A549 (cell line): ENCODE results near the gene PURB. TPM values are rescaled to one million over a fixed set of nuclear protein-coding genes. Genes with fewer than 3 reads are reported as not detected.

ENCODE experiments used
- ATAC-seq, 2 experiments: fragments of 200-7000 bp in 1 of 2; fragments of >200 bp in 1 of 2; cut with Nextera tagmentation in 1 of 2; cut with Tn5 transposase in 1 of 2; 3 replicates each; pipeline versions ENCODE4 v1.8.0 to v1.9.1; 2018 to 2020; ENCODE audit warnings: mild to moderate bottlenecking in 1 of 2, moderate library complexity in 1 of 2
- CTCF ChIA-PET: fragments of 300-600 bp; sonication (Branson Sonifier 250); formaldehyde crosslinking; extraction: SDS; loops from one replicate; lab custom pipeline; 2021; ENCODE audit warnings: antibody characterized with exemption, inconsistent platforms; lab: Yijun Ruan, JAX
- POLR2A ChIA-PET: fragments of 350-600 bp; formaldehyde crosslinking; extraction: SDS; loops from one replicate; lab custom pipeline; 2021; ENCODE audit warnings: antibody characterized with exemption, inconsistent platforms; lab: Yijun Ruan, JAX
- DNase-seq, 2 experiments: peaks; one replicate each; pipeline versions ENCODE4 v3.0.0 to v3.0.0-alpha.2; 2011 to 2016; ENCODE audit warnings: low read depth in 1 of 2, low spot score in 1 of 2
- FAIRE-seq: peaks from 2 replicates; lab custom pipeline; 2011; peaks lifted over from hg19 to GRCh38; lab: Jason Lieb, UNC
- H3K27ac ChIP-seq, 2 experiments: fragments of >200 bp; sonication (Bioruptor Twin); formaldehyde crosslinking; 3 replicates each; pipeline ENCODE4 v1.5.1; 2016 to 2017
- H3K4me1 ChIP-seq: fragments of >200 bp; sonication (Bioruptor Twin); formaldehyde crosslinking; 3 replicates; pipeline ENCODE4 v1.6.1; 2016
- H3K4me2 ChIP-seq: fragments of >200 bp; sonication (Bioruptor Twin); formaldehyde crosslinking; 3 replicates; pipeline ENCODE4 v1.6.1; 2016
- H3K4me3 ChIP-seq: fragments of >200 bp; sonication (Bioruptor Twin); formaldehyde crosslinking; 3 replicates; pipeline ENCODE4 v1.5.1; 2016
- H3K9me3 ChIP-seq: fragments of >200 bp; sonication (Bioruptor Twin); formaldehyde crosslinking; 3 replicates; pipeline ENCODE4 v1.6.1; 2016
- ATOH8 ChIP-seq: fragments of 250-450 bp; sonication (Bioruptor Pico); IDR thresholded peaks from 2 replicates; pipeline ENCODE4 v1.5.0; 2020; ENCODE audit warnings: low read depth, mild to moderate bottlenecking, moderate library complexity
- CBX8 ChIP-seq: fragments of 200-600 bp; sonication (generic); IDR thresholded peaks from 2 replicates; pipeline ENCODE4 v1.6.1; 2016
- CHD4 ChIP-seq: fragments of 200-600 bp; sonication (generic); IDR thresholded peaks from 2 replicates; pipeline ENCODE4 v1.6.1; 2016; ENCODE audit warnings: antibody characterized with exemption, mild to moderate bottlenecking, borderline replicate concordance
- EHF ChIP-seq: fragments of 250-450 bp; sonication (Bioruptor Pico); IDR thresholded peaks from 2 replicates; pipeline ENCODE4 v1.5.0; 2020; ENCODE audit warnings: mild to moderate bottlenecking
- EHMT2 ChIP-seq: fragments of 200-600 bp; sonication (generic); IDR thresholded peaks from 2 replicates; pipeline ENCODE4 v1.6.1; 2016; ENCODE audit warnings: antibody characterized with exemption, low read depth, mild to moderate bottlenecking, moderate library complexity
- ELK1 ChIP-seq: fragments of 150-350 bp; IDR thresholded peaks from 2 replicates; pipeline ENCODE4 v1.6.1; 2014; ENCODE audit warnings: low read depth, mild to moderate bottlenecking, low read length
- FOSB ChIP-seq: fragments of 250-450 bp; sonication (Bioruptor Pico); IDR thresholded peaks from 2 replicates; pipeline ENCODE4 v1.5.0; 2020; ENCODE audit warnings: mild to moderate bottlenecking, moderate library complexity
- FOSL2 ChIP-seq, 2 experiments: fragments of 450-650 bp in 1 of 2; fragments of >200 bp in 1 of 2; sonication (Bioruptor Twin) in 1 of 2; formaldehyde crosslinking; IDR thresholded peaks; 2 replicates each; pipeline versions ENCODE4 v1.5.0 to v1.6.1; 2016 to 2020; ENCODE audit warnings: mild to moderate bottlenecking in 1 of 2, moderate library complexity in 1 of 2
- HDAC2 ChIP-seq: fragments of 200-600 bp; sonication (generic); IDR thresholded peaks from 2 replicates; pipeline ENCODE4 v1.6.1; 2016
- HOXB13 ChIP-seq: fragments of 250-450 bp; sonication (Bioruptor Pico); IDR thresholded peaks from 2 replicates; pipeline ENCODE4 v1.5.0; 2020; ENCODE audit warnings: low read depth, mild to moderate bottlenecking, moderate library complexity
- HOXB5 ChIP-seq: fragments of 250-450 bp; sonication (Bioruptor Pico); IDR thresholded peaks from 2 replicates; pipeline ENCODE4 v1.5.0; 2020; ENCODE audit warnings: mild to moderate bottlenecking, moderate library complexity
- KDM1A ChIP-seq: fragments of 200-600 bp; sonication (generic); IDR thresholded peaks from 2 replicates; pipeline ENCODE4 v1.6.1; 2016; ENCODE audit warnings: low read depth, mild to moderate bottlenecking
- KDM5A ChIP-seq: fragments of 200-600 bp; sonication (generic); IDR thresholded peaks from 2 replicates; pipeline ENCODE4 v1.6.1; 2016; ENCODE audit warnings: antibody characterized with exemption, mild to moderate bottlenecking
- NPAS2 ChIP-seq: fragments of 250-450 bp; sonication (Bioruptor Pico); IDR thresholded peaks from 2 replicates; pipeline ENCODE4 v1.8.0; 2022; ENCODE audit warnings: mild to moderate bottlenecking, moderate library complexity, borderline replicate concordance
- NR3C1 ChIP-seq: fragments of >200 bp; sonication (Bioruptor Twin); formaldehyde crosslinking; IDR thresholded peaks from 3 replicates; pipeline ENCODE4 v1.6.1; 2017
- PBX3 ChIP-seq: IDR thresholded peaks from 2 replicates; pipeline ENCODE4 v1.6.1; 2012
- PHF8 ChIP-seq: fragments of 200-600 bp; sonication (generic); IDR thresholded peaks from 2 replicates; pipeline ENCODE4 v1.6.1; 2016; ENCODE audit warnings: low read depth, mild to moderate bottlenecking, antibody characterized with exemption, moderate library complexity, borderline replicate concordance
- RCOR1 ChIP-seq: fragments of 150-350 bp; IDR thresholded peaks from 2 replicates; pipeline ENCODE4 v1.6.1; 2014; ENCODE audit warnings: antibody characterized with exemption, low read length, low read depth
- RNF2 ChIP-seq: fragments of 200-600 bp; sonication (generic); IDR thresholded peaks from 2 replicates; pipeline ENCODE4 v1.6.1; 2016; ENCODE audit warnings: low read depth, mild to moderate bottlenecking, antibody characterized with exemption, moderate library complexity, borderline replicate concordance
- SMC3 ChIP-seq: fragments of >200 bp; sonication (Bioruptor Twin); formaldehyde crosslinking; IDR thresholded peaks from 3 replicates; pipeline ENCODE4 v1.6.1; 2018; ENCODE audit warnings: inconsistent platforms
- ZNF302 ChIP-seq: fragments of 250-450 bp; sonication (Bioruptor Pico); IDR thresholded peaks from 2 replicates; pipeline ENCODE4 v1.9.0; 2021; ENCODE audit warnings: inconsistent platforms, mild to moderate bottlenecking, moderate library complexity
- ZSCAN20 ChIP-seq: fragments of 250-450 bp; sonication (Bioruptor Pico); IDR thresholded peaks from 2 replicates; pipeline ENCODE4 v1.8.0; 2022; ENCODE audit warnings: mild to moderate bottlenecking, moderate library complexity
- WGBS: methylation state at CpG from one replicate; pipeline ENCODE4 v1.1.6; 2017; ENCODE audit errors: missing lambda C conversion rate; 5-methylcytosine and 5-hydroxymethylcytosine counted together
- polyA plus RNA-seq, 4 experiments: library from polyadenylated mRNA; depleted of rRNA in 3 of 4; stranded (reverse); fragments of >200 nt; fragmentation: RNase III in 1 of 4; extraction: RNeasy Plus Mini Kit Qiagen cat#74134 plus additional on column Dnase treatment in 1 of 4; gene quantifications; 2 replicates in 3 of 4; 3 replicates in 1 of 4; pipeline ENCODE4 v1.2.3, GENCODE V29; 2011 to 2017
- TF ChIP-seq, protein P1 (sequence below): fragments of >200 bp; sonication (Bioruptor Twin); formaldehyde crosslinking; IDR thresholded peaks from 3 replicates; pipeline ENCODE4 v1.5.1; 2016
- TF ChIP-seq, protein P2 (sequence below): IDR thresholded peaks from 2 replicates; pipeline ENCODE4 v1.6.1; 2012; ENCODE audit warnings: low read depth, borderline replicate concordance
- TF ChIP-seq, protein P3 (sequence below): fragments of 450-650 bp; IDR thresholded peaks from 2 replicates; pipeline ENCODE4 v1.6.1; 2014; ENCODE audit warnings: antibody characterized with exemption

PURB gene
- polyA plus RNA-seq, 2 of the 4 experiments (the other 2 are of a cell fraction) = 5.7 to 10.4 TPM

DNA sequence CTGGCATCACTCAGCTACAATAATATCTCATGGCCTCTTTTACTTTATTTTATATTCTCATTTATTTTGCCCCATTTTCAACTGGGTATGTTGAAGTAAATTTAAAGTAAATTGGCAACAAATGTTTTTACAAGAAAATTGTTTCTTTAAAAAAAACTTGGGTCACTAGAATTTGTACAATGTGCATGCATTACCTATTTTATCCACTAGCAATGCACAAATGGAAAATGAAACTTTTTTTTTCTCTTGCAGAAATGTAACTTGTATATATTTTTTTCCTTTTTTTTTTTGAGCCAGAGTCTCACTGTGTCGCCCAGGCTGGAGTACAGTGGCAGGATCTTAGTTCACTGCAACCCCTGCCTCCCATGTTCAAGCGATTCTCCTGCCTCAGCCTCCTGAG, 27.2 kb downstream of the PURB start:
- Histone ChIP-seq H3K9me3 (no peaks in the 10 kb centered on the region), H3K27ac (no peak overlapping the region), H3K4me2 (no peak overlapping the region), H3K4me1 (peaks cover 11% of the 10 kb centered on the region; the same call in 1 of the 3 replicates), H3K4me3 (no peak overlapping the region)
- no peak for FAIRE-seq
- no peak for DNase-seq
- ATAC-seq = no peak
- ChIA-PET POLR2A (interaction anchor here (0.6 to 2.4 kb wide), 3 partner anchors 10 to 40 kb away, joined by 4 to 10 read pairs (median 9); partner anchors contain the start of genes H2AZ2 and PURB), CTCF (interaction anchor here (0.7 to 3.0 kb wide), 15 partner anchors 8 to 278 kb away, joined by 3 to 28 read pairs (median 5); partner anchors contain the start of genes H2AZ2 and OGDH)
- 73% methylated on average over 2 of the region's 2 CpGs for WGBS
- no peak for TF ChIP-seq KDM1A
- TF ChIP-seq ZSCAN20 (CRISPR knock-in tag) = no peak
- TF ChIP-seq FOSB (CRISPR knock-in tag) = no peak
- no peak for TF ChIP-seq ZNF302 (CRISPR knock-in tag)
- TF ChIP-seq EHF (CRISPR knock-in tag) = no peak
- no peak for TF ChIP-seq RCOR1
- TF ChIP-seq KDM5A = no peak
- TF ChIP-seq NPAS2 = no peak
- TF ChIP-seq EHMT2 = no peak
- TF ChIP-seq PBX3 = no peak
- no peak for TF ChIP-seq CBX8
- no peak for TF ChIP-seq RNF2
- TF ChIP-seq, protein P1, sequence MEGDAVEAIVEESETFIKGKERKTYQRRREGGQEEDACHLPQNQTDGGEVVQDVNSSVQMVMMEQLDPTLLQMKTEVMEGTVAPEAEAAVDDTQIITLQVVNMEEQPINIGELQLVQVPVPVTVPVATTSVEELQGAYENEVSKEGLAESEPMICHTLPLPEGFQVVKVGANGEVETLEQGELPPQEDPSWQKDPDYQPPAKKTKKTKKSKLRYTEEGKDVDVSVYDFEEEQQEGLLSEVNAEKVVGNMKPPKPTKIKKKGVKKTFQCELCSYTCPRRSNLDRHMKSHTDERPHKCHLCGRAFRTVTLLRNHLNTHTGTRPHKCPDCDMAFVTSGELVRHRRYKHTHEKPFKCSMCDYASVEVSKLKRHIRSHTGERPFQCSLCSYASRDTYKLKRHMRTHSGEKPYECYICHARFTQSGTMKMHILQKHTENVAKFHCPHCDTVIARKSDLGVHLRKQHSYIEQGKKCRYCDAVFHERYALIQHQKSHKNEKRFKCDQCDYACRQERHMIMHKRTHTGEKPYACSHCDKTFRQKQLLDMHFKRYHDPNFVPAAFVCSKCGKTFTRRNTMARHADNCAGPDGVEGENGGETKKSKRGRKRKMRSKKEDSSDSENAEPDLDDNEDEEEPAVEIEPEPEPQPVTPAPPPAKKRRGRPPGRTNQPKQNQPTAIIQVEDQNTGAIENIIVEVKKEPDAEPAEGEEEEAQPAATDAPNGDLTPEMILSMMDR = no peak
- TF ChIP-seq, protein P2, sequence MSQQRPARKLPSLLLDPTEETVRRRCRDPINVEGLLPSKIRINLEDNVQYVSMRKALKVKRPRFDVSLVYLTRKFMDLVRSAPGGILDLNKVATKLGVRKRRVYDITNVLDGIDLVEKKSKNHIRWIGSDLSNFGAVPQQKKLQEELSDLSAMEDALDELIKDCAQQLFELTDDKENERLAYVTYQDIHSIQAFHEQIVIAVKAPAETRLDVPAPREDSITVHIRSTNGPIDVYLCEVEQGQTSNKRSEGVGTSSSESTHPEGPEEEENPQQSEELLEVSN = no peak
- no peak for TF ChIP-seq HDAC2
- TF ChIP-seq CHD4 = no peak
- no peak for TF ChIP-seq ELK1
- TF ChIP-seq HOXB13 = no peak

GRCh38 chr7:44854644-44855364, 30.5 kb downstream of the PURB start:
- no peak for FAIRE-seq
- POLR2A ChIA-PET = no interaction called here
- no peak for ATAC-seq
- 0 out of 3 replicates have a peak, but pooled peaks cover 2% of the 10 kb centered on the region for H3K4me1 ChIP-seq
- H3K4me2 ChIP-seq = no peak overlapping the region
- 92% methylated on average over 8 of the region's 8 CpGs for WGBS
- H3K9me3 ChIP-seq = no peaks in the 10 kb centered on the region
- no peak overlapping the region for H3K27ac ChIP-seq
- DNase-seq = no peak
- no peak overlapping the region for H3K4me3 ChIP-seq
- CTCF ChIA-PET = interaction anchor here (1.5 to 2.7 kb wide), 3 partner anchors 8 to 67 kb away, joined by 5 to 9 read pairs (median 6); partner anchors contain the start of gene H2AZ2
- no peak for TF ChIP-seq NR3C1
- no peak for TF ChIP-seq SMC3
- TF ChIP-seq ZSCAN20 (CRISPR knock-in tag) = no peak
- TF ChIP-seq RCOR1 = no peak
- TF ChIP-seq, protein P3, sequence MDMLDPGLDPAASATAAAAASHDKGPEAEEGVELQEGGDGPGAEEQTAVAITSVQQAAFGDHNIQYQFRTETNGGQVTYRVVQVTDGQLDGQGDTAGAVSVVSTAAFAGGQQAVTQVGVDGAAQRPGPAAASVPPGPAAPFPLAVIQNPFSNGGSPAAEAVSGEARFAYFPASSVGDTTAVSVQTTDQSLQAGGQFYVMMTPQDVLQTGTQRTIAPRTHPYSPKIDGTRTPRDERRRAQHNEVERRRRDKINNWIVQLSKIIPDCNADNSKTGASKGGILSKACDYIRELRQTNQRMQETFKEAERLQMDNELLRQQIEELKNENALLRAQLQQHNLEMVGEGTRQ = no peak
- no peak for TF ChIP-seq CHD4
- TF ChIP-seq, protein P2 = no peak
- no peak for TF ChIP-seq FOSL2 (IDR thresholded peaks at IDR 0.05)
- no peak for TF ChIP-seq FOSL2 (CRISPR knock-in tag; IDR thresholded peaks at IDR 0.05)
- TF ChIP-seq PHF8 = no peak
- no peak for TF ChIP-seq HDAC2
- TF ChIP-seq KDM5A = no peak
- no peak for TF ChIP-seq HOXB5
- no peak for TF ChIP-seq ZNF302 (CRISPR knock-in tag)
- no peak for TF ChIP-seq ATOH8 (CRISPR knock-in tag)
